Astrocyte (in vitro differentiated cells and primary cell): ENCODE data around the gene SUPT16H.

Experiments used
- CTCF ChIP-seq: IDR thresholded peaks from 2 replicates; pipeline ENCODE4 v1.5.1; 2011; ENCODE audit warnings: low read depth, mild to moderate bottlenecking, inconsistent platforms, low read length, moderate library complexity; ENCODE audit not compliant: insufficient read depth
- EZH2 ChIP-seq: IDR thresholded peaks from 2 replicates; pipeline ENCODE4 v1.6.1; 2012; ENCODE audit warnings: mild to moderate bottlenecking, low read length, inconsistent platforms; ENCODE audit not compliant: insufficient read depth

GRCh38 chr14:21373980-21374379 lies 9.8 kb downstream of the SUPT16H start:
- no peak for TF ChIP-seq CTCF
- TF ChIP-seq EZH2, result no peak
